Measurements from ENCODE around the gene TH.

Gene TH

DNA sequence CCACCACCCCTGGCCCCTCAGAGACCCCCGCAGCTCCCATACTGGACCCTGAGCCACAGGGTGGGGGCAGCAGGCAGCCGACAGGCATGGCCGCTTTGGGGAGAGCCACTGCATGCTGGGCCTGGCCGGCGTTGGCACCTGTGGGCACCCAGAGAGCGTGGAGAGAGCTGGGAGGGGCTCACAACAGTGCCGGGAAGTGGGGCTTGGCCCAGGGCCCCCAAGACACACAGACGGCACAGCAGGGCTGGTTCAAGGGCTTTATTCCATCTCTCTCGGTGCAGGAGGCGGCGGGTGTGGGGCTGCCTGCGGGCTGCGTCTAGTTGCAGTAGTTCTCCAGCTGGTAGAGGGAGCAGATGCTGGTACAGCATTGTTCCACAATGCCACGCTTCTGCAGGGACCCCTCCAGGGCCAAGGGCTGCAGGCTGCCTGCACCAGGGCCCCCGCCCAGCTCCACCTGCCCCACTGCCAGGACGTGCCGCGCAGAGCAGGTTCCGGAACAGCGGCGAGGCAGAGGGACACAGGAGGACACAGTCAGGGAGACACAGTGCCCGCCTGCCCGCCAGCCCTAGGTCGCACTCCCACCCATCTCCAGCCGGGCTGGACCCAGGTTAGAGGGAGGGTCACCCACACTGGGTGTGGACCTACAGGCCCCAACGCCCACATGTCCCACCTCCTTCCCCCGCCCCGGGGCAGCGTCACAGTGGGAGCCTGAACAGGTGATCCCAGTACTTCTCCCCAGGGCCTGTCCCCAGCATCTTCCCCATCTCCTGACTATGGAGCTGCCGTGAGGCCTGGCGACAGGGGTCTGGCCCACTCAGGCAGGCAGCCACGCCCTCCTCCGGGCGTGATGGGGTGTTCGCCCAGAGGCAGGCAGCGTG lies 11.8 kb downstream of the TH start:
- DNase-seq (ENCODE audit: low spot score) = no peak

GRCh38 chr11:2158966-2159365 lies 12.6 kb downstream of the TH start:
- DNase-seq (ENCODE audit: low spot score) = no peak

GRCh38 chr11:2158296-2158737 lies 13.3 kb downstream of the TH start:
- DNase-seq (ENCODE audit: low spot score) = no peak

DNA sequence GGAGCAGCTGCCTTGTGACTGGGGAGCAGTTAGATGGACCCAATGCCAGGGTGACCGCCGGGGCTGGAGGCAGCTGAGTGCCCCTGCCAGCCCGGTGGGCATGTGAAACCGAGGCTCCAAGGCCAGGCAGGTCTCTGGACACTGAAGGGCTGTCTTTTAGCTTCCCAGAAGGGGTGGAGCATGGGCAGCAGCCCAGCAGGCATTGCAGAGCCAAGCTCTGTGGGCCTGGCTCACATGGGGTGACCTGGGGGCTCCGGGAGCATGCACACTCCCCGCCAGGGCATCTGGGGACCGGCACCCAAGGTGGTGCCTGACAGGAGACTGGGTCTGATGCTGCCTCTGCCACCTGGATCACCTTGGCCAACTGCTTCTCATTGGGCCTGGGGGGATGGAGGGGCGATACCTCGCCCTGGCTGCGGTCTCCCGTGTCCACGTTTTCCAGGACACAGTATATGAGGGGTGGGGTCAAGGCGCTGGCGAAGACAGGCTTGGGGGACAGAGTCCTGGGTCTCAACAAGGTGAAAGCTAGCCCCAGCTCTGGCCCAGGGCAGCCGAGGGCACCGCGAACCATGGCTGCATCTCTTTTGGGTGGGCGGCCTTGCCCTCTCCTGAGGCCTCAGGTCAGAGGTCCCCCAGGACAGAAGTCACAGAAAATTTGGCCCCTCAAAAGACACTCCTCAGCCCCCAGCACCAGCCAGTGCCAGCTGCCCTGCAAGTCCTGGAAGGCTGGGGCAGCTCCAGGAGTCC lies 14.1 kb downstream of the TH start:
- DNase-seq (ENCODE audit: low spot score) = no peak

- DNase-seq (ENCODE audit: low spot score) = peak; percentile 92
These were observed 15.0 kb downstream of the TH start for GRCh38 chr11:2156416-2157182.

DNA sequence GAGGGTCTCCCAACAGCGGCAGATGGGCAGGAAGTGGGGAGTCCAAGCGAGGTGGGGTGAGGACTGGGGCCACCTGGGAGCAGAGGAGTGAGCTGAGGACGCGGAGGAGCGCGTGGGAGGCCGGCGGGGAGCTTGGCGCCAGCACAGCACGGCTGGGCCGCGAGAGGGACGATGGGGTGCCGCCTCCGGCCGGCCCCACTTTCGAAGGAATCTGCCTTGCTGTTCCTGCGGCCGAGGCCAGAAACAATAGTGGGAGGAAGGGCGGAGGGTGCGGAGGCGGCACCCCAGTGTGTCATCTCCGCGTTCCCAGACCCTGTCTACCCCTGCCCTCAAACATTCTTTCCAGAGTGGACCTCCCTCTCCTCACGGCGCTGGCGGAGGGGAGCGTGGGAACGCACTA lies 16.1 kb downstream of the TH start:
- no peak for DNase-seq (ENCODE audit: low spot score)

DNA sequence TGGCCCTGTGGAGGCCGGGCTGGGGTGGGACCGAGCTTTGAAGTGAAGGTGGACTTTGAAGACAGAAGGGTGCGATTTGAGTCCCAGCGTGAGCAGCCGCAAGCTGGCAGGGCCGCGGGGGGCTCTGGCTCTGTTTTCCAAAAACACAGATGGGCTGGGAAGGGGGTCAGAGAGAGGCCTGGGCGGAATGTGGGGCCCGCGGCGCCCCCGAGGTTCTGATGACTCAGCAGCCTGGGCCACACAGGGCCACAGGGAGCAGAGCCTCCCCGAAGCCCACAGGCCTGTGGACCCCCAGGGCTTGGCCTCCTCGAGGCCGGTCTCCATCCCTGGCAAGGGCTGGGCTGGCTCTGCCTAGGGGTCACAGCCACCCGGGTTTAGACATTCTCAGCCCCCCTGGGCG lies 16.7 kb downstream of the TH start:
- DNase-seq (ENCODE audit: low spot score) = no peak

DNA sequence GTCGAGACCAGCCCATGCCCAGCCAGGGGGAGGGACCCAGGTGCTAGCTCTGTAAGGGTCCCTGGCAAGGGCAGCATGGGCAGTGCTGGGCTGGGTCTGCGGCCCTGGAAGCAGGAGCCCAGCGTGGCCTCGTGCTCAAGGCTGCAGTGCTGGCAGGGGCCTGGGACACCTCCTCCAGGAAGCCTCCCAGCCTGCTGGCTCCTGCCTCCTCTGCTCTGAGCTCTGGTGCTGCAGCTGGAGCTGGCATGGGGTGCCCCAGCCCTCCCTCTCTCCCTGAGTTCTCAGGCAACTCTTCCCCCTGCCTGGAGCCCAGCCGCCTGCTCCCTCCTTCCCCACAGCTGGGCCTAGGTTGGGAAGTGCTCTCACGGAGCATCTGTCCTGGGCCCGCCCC lies 17.4 kb downstream of the TH start:
- no peak for DNase-seq (ENCODE audit: low spot score)

GRCh38 chr11:2153581-2154194 lies 17.9 kb downstream of the TH start:
- DNase-seq (ENCODE audit: low spot score) = no peak

DNA sequence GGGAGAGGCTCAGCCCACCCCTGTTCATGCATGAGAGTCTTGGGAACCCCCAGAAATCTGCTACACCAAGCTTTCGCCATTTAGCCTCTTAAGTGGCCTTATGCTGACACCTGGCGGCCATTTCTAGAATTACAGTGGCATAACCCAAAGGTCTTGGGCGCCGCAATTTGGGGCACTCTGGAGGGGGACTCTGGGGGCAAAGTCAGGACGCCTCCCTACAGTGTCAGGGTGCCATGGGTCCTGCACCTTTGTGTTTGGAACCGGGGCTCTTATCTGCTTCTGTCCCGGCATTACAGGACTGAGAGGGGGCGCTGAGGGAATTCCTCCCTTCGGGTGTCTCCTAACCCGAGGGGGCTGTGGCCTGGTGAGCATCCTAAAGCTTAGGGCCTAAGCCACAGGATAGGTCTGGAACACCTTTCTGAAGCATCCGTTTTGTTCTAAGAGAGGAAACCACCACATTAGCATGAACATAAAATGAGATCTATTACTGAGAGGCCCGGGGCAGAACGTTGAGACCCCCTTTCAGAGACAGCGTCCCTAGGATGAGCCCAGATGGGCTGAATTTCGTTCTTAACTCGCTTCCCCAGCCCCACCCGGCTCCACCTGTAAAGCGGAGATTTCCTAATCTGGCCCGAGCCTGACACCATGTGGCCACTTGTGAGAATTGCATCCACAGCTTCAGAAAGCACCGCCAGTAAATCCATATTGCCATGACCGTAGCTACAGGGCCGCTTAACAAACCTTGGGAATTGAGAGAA lies 19.9 kb downstream of the TH start:
- peak; percentile 88 for DNase-seq (ENCODE audit: low spot score)

- no peak for DNase-seq (ENCODE audit: low spot score)
These were observed 21.5 kb downstream of the TH start for GRCh38 chr11:2149864-2150847.

DNA sequence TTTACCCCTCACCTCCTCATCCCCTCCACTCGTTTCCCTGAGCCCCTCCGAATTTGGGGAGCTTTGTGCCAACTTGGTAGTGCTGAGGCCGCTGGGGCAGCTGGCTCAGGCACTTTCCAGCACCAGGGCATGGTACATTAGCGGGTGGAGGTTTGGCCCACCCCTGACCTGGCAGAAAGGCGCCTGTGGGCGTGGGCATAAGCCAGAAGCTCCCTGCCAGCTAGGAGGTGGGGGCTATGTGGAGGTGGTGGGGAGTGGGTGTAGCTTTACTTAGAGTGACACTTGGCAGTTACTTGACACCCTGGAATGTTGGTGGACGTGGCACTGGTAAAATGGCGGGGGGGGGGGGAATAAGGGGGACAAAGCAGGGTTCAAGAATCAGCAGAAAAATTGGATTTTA lies 22.2 kb downstream of the TH start:
- DNase-seq (ENCODE audit: low spot score) = no peak

DNA sequence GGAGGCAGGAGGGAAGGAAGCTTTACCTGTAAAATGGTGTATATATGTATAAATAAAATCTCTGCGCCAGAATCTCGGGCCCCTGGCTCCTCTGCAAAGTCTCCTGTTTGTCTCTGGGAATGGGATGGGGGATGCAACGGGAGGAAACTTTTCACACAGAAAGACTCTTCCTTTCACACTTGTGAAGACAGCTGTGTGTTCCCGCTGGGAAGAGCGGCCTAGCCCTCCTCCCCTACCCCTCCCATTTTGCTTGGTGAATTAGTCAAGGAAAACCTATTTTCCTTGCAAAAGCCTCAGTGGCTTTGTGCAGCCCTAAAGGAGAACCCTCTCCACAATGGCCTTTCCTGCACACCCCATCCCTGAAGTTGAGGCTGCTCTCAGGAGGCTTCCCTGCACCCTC lies 23.0 kb downstream of the TH start:
- DNase-seq (ENCODE audit: low spot score) = no peak

- no peak for DNase-seq (ENCODE audit: low spot score)
These were observed 24.2 kb downstream of the TH start for GRCh38 chr11:2147391-2147790.

- DNase-seq (ENCODE audit: low spot score) = no peak
These were observed 25.6 kb downstream of the TH start for GRCh38 chr11:2146051-2146450.

DNA sequence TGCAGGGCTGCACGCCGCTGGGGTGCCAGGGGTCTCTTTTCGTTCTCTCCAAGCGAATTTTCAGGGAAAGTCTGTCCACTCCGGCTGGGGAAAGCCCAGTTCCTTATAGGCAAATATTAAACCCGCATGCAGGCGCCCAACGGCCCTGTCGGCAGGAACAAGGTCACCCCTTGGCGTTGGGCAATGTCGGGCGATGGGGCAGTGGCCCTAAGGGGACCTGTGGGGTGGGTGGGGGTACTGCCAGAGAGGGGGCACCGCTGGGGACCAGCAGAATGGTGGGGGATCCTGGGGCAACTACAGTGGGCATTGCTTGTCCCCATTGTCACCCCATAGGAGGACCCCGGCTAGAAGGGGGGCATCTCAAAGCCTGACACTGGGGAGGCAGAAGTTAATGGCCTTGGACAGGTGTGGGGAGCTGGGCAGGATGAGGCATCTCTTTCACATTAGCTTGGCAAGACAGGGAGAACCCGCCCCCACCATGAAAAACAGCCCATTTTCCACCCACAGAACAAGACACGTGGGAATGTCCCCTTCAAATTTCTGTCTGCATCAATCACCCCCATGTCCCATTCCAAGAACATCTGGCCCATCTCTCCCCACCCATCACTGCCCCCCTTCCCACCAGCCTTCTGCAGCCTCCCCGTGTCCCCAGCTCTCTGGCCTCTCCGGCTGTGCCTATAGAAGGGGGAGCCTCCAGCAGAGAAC lies 26.9 kb downstream of the TH start:
- DNase-seq (ENCODE audit: low spot score) = no peak

- DNase-seq (ENCODE audit: low spot score) = no peak
These were observed 27.6 kb downstream of the TH start for GRCh38 chr11:2143799-2144543.

- DNase-seq (ENCODE audit: low spot score) = no peak
These were observed 28.2 kb downstream of the TH start for GRCh38 chr11:2143477-2143798.

DNA sequence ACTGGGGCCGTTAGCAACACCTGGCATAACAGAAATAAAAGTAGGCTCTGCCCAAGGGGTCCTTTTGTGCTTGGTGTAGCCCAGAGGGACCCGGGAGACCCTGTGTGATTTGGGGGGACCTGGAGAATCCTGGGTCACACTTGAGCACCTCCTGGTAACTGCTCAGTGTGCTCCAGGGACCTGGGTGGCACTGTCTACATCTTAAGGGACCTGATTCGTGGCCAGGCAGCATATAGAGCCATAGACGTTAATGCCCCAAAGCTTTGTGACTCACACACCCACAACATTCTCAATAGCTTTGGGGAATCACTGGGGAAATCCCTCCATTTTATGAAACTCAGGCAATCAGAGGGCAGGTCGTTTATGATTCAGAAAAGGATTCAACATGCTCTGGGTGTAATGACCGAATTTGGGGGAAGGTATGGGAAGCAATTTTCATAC lies 28.8 kb downstream of the TH start:
- no peak for DNase-seq (ENCODE audit: low spot score)
